AG09309 (cell line): ENCODE data around the gene SMIM45.
A peak's percentile ranks its signal among the peaks of the same experiment; 100 is the strongest.

Experiments
- DNase-seq: peaks from one replicate; pipeline ENCODE4 v3.0.0-alpha.2; 2010; ENCODE audit warnings: low read depth
- H3K4me3 ChIP-seq: 2 replicates; pipeline ENCODE4 v1.5.1; 2011; ENCODE audit warnings: mild to moderate bottlenecking, low read depth, low read length, moderate library complexity; ENCODE audit not compliant: control insufficient read depth
- CTCF ChIP-seq: IDR thresholded peaks from 2 replicates; pipeline ENCODE4 v1.5.1; 2011; ENCODE audit warnings: mild to moderate bottlenecking, low read depth, low read length, inconsistent platforms; ENCODE audit not compliant: insufficient read depth, control insufficient read depth; ENCODE audit errors: missing control alignments

SMIM45 gene

GRCh38 chr22:41996826-41997225, 44.9 kb downstream of the SMIM45 start:
- no peak overlapping the region for H3K4me3 ChIP-seq
- no peak for DNase-seq
- TF ChIP-seq CTCF = no peak

- DNase-seq = peak; percentile 5
- peak within 1 kb of the TSS; percentile 45 for H3K4me3 ChIP-seq
- no peak for TF ChIP-seq CTCF
These were observed 46.7 kb downstream of the SMIM45 start, which contains the start of gene WBP2NL for GRCh38 chr22:41998361-41999261. TSS of gene WBP2NL (plus strand) at chr22:41998788. CDS start at chr22:41998819, 31 bp downstream.

- no peak for TF ChIP-seq CTCF
- no peak for DNase-seq
- no peak overlapping the region for H3K4me3 ChIP-seq
These were observed 48.5 kb downstream of the SMIM45 start for GRCh38 chr22:42000466-42000865.

GRCh38 chr22:42001121-42001520, 49.2 kb downstream of the SMIM45 start:
- H3K4me3 ChIP-seq = no peak overlapping the region
- no peak for DNase-seq
- TF ChIP-seq CTCF = no peak

GRCh38 chr22:42001706-42002105, 49.8 kb downstream of the SMIM45 start:
- TF ChIP-seq CTCF = no peak

GRCh38 chr22:42007922-42008321, 56.0 kb downstream of the SMIM45 start:
- TF ChIP-seq CTCF = no peak
- no peak for DNase-seq
- H3K4me3 ChIP-seq = no peak overlapping the region

More at GRCh38 chr22:42001706-42002105, 49.8 kb downstream of the SMIM45 start:
- H3K4me3 ChIP-seq = no peak overlapping the region
- no peak for DNase-seq
